ENCODE results near the gene MBOAT1. TPM values are rescaled to one million over a fixed set of nuclear protein-coding genes. Genes with fewer than 3 reads are reported as not detected.

The MBOAT1 gene
- total RNA-seq, 1 donor from 2014 or later = 5.4 TPM

DNA sequence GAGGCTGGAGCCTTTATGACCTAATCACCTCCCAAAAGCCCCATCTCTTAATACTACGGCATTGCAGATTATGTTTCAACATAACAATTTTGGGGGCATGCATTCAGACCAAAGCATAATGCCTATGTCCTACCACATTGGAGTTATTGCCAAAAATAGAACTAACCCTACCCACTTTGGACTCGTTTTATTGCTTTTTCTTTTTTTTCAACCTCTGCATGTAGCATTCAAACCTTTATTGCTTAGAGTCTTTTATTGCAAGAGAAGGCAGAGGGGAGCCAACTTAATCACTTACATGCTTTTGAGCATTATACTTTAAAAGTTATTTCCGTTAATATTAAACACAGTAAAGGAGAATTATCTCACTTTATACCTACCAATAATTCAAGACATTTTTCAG lies 8.1 kb upstream of the MBOAT1 start:
- Histone ChIP-seq H3K36me3 (no peaks in the 10 kb centered on the region), H3K27ac (no peak overlapping the region), H3K4me1 (peaks cover 0 to 5% of the 10 kb centered on the region in 2 donors), H3K9me3 (no peaks in the 10 kb centered on the region), H3K27me3 (no peaks in the 10 kb centered on the region), H3K4me3 (no peak overlapping the region)
- intact Hi-C loops (cut with DNase I) = no loop called here
- TF ChIP-seq, protein P1, sequence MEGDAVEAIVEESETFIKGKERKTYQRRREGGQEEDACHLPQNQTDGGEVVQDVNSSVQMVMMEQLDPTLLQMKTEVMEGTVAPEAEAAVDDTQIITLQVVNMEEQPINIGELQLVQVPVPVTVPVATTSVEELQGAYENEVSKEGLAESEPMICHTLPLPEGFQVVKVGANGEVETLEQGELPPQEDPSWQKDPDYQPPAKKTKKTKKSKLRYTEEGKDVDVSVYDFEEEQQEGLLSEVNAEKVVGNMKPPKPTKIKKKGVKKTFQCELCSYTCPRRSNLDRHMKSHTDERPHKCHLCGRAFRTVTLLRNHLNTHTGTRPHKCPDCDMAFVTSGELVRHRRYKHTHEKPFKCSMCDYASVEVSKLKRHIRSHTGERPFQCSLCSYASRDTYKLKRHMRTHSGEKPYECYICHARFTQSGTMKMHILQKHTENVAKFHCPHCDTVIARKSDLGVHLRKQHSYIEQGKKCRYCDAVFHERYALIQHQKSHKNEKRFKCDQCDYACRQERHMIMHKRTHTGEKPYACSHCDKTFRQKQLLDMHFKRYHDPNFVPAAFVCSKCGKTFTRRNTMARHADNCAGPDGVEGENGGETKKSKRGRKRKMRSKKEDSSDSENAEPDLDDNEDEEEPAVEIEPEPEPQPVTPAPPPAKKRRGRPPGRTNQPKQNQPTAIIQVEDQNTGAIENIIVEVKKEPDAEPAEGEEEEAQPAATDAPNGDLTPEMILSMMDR (IDR thresholded peaks at IDR 0.05) = no peak
- DNase-seq (ENCODE audit: low spot score in 2 of 2) = no peak

DNA sequence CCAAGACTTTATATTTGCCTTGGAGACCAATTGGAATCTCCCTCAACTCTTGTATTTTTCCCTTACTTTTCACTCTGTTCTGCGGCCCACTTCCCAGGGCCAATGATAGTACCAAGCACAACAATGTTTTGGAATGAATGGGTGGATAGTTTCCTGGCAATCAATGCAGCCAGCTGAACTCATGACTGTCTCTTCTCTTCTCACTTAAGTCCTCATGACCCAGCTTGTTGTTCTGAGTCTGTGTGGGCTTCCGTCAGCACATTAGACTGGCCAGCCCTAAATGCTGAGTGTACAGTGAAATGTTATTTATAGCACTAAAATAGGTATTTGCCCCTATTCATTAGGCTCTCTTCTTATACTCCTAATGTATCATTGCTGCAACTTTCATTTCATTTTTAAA lies 5.6 kb upstream of the MBOAT1 start:
- Histone ChIP-seq H3K4me1 (peaks cover 4 to 14% of the 10 kb centered on the region in 2 donors), H3K27me3 (no peaks in the 10 kb centered on the region), H3K9me3 (no peaks in the 10 kb centered on the region), H3K27ac (no peak overlapping the region), H3K4me3 (no peak overlapping the region), H3K36me3 (no peaks in the 10 kb centered on the region)
- no peak for DNase-seq (ENCODE audit: low spot score in 2 of 2)
- TF ChIP-seq, protein P1 (IDR thresholded peaks at IDR 0.05) = no peak
- intact Hi-C loops (cut with DNase I) = no loop called here

DNA sequence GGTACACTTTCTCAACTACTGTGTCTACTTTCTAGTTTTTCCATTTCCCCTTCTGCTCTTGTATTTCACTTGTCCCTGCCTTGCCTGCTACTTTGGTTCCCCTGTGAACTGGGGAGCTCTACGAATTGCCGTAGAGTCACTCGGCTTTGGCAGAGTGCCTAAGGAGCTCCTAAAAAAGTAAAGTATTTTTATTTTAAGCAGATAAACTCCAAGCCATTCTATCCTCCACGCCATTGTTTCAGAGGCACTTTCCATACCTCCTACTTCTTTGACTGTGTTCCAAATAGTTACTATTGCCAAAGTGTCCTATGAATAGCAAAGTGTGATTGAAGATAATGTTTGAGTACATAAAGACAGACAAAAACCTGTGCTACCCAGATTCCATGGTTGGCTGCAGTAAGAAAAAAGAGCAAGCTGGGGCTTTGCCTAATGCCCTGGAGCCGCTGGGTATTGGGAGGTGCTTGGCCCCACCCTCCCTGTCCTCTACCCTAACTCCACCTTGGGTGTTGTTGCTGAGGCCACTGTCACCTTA lies 5.1 kb upstream of the MBOAT1 start:
- no peak for DNase-seq (ENCODE audit: low spot score in 2 of 2)
- Histone ChIP-seq H3K27ac (no peak overlapping the region), H3K4me3 (no peak overlapping the region), H3K4me1 (peaks cover 4 to 14% of the 10 kb centered on the region in 2 donors), H3K9me3 (no peaks in the 10 kb centered on the region), H3K27me3 (no peaks in the 10 kb centered on the region), H3K36me3 (no peaks in the 10 kb centered on the region)
- intact Hi-C loops (cut with DNase I) = no loop called here
- TF ChIP-seq, protein P1 (IDR thresholded peaks at IDR 0.05) = no peak

DNA sequence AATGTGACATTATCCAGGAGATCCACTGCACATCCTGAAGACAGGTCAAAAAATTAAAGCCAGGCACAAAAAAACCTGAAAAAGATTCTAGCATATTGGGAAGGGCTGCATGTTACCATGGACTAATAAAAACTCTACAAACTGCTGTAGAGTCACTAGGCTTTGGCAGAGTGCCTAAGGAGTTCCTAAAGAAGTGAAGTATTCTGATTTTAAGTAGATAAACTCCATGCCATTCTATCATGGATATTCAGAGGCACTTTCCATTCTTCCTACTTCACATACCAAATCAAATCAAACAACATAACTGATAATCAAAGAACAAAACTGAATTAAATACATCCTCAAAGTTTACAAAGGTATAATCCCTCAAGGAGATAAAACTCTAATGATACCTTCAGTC lies 3.0 kb upstream of the MBOAT1 start:
- no peaks in the 10 kb centered on the region for H3K27me3 ChIP-seq
- no peak for DNase-seq (ENCODE audit: low spot score in 2 of 2)
- no peaks in the 10 kb centered on the region for H3K36me3 ChIP-seq
- peaks cover 4 to 22% of the 10 kb centered on the region in 2 donors for H3K4me1 ChIP-seq
- H3K4me3 ChIP-seq = no peak overlapping the region
- H3K9me3 ChIP-seq = no peaks in the 10 kb centered on the region
- no peak overlapping the region for H3K27ac ChIP-seq
- TF ChIP-seq, protein P1 (IDR thresholded peaks at IDR 0.05) = no peak
- intact Hi-C loops (cut with DNase I) = no loop called here

DNA sequence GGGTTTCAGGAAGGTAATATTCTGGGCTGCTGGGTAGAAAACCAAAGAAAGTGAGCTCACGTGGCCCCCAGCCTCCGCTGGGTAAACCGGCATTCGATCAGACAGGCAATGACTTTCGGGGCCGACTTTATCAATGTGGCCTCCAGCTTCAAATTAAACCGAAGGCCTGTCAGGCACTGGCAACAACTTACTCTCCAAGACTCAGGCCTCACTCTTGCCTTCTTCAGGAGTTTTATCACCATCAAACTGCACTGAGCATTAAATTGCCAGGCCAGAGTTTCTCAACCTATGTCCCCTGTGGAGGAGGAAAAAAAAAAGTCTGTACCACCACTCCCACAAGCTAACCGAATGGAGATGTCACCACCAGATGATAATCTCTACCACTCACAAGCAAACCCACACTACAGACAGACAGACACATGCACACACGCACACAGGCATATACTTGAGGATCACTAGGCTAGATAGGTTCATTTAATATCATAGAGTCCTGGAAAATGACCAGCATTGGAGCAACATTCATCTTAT lies 1.1 kb upstream of the MBOAT1 start:
- intact Hi-C loops (cut with DNase I) = loop anchor here (5.0 kb wide), 3 partner anchors 46 to 319 kb away; partner anchors contain the start of gene CDKAL1
- Histone ChIP-seq H3K36me3 (no peaks in the 10 kb centered on the region), H3K9me3 (no peaks in the 10 kb centered on the region), H3K27ac (peak overlapping the region; percentile 85 to 90), H3K27me3 (no peaks in the 10 kb centered on the region), H3K4me3 (peak overlapping the region; percentile 84 to 90), H3K4me1 (peaks cover 4 to 22% of the 10 kb centered on the region in 2 donors)
- no peak for DNase-seq (ENCODE audit: low spot score in 2 of 2)
- TF ChIP-seq, protein P1 (IDR thresholded peaks at IDR 0.05) = no peak
